HG02938 (cell line): Measurements from ENCODE around the gene TRPV5.

Source experiments
- ATAC-seq: cut with Tn5 transposase; IDR thresholded peaks from one replicate; pipeline ENCODE4 v1.9.1; 2021; ENCODE audit warnings: mild to moderate bottlenecking, moderate library complexity; ENCODE audit not compliant: unreplicated experiment

TRPV5 gene

GRCh38 chr7:142889816-142890215 lies 43.7 kb downstream of the TRPV5 start:
- no peak for ATAC-seq

GRCh38 chr7:142887282-142888015 lies 46.1 kb downstream of the TRPV5 start:
- no peak for ATAC-seq

GRCh38 chr7:142886866-142887265 lies 46.7 kb downstream of the TRPV5 start:
- no peak for ATAC-seq

- ATAC-seq: no peak
Measured at GRCh38 chr7:142885311-142886230, 48.0 kb downstream of the TRPV5 start, which contains the start of gene TRPV6. TRPV6 (minus strand) TSS chr7:142885745.

GRCh38 chr7:142884286-142884640 lies 49.3 kb downstream of the TRPV5 start:
- no peak for ATAC-seq

GRCh38 chr7:142883571-142884285 lies 49.8 kb downstream of the TRPV5 start:
- no peak for ATAC-seq

GRCh38 chr7:142883145-142883544 lies 50.4 kb downstream of the TRPV5 start:
- ATAC-seq: no peak

GRCh38 chr7:142882338-142882678 lies 51.2 kb downstream of the TRPV5 start:
- ATAC-seq: no peak

- no peak for ATAC-seq
Measured at GRCh38 chr7:142881586-142882337, 51.8 kb downstream of the TRPV5 start.

GRCh38 chr7:142880876-142881505 lies 52.6 kb downstream of the TRPV5 start:
- peak; percentile 80 for ATAC-seq

GRCh38 chr7:142879060-142879459 lies 54.5 kb downstream of the TRPV5 start:
- ATAC-seq: no peak

GRCh38 chr7:142878315-142878714 lies 55.2 kb downstream of the TRPV5 start:
- ATAC-seq: no peak

- no peak for ATAC-seq
Measured at GRCh38 chr7:142876991-142877910, 56.3 kb downstream of the TRPV5 start.

GRCh38 chr7:142876236-142876960 lies 57.1 kb downstream of the TRPV5 start:
- ATAC-seq: no peak

GRCh38 chr7:142875456-142875855 lies 58.1 kb downstream of the TRPV5 start:
- ATAC-seq: no peak

GRCh38 chr7:142874837-142875236 lies 58.7 kb downstream of the TRPV5 start:
- ATAC-seq: no peak

GRCh38 chr7:142874409-142874808 lies 59.1 kb downstream of the TRPV5 start:
- ATAC-seq: no peak

- ATAC-seq: no peak
Measured at GRCh38 chr7:142873871-142874270, 59.7 kb downstream of the TRPV5 start.
